ENCODE measurements around the gene GRHL1.

The GRHL1 gene

DNA sequence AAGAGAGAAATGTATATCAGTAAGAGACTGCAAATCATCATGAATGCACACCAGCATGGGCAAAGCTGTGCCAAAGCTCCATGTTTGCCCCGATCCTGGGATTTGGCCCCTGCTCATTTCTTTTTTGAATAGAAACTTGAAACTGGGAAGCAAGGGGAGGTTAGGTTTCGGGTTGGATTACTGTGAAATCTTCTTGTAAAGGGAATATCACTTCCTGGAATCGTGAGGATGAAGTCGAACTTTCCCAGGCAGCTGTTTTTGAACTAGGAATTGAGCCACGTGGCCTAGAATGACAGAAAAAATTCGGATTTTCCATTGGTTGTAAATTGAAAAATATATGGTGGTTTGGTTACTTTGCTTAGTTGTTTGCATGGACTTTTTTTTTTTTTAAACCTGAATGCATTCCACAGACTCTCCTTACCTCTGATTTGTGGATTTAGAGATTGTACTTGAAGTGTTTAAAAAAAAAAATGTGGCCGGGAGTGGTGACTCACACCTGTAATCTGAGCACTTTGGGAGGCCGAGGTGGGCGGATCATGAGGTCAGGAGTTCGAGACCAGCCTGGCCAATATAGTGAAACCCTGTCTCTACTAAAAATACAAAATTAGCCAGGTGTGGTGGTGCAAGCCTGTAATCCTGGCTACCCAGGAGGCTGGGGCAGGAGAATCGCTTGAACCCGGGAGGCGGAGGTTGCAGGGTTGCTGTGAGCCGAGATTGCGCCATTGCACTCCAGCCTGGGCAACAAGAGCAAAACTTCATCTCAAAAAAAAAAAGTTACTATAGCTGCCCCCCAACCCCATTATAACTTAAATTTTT, 32.1 kb downstream of the GRHL1 start:
- Histone ChIP-seq H3K79me2 (ENCODE audit: insufficient read depth, low read length) (no peaks in the 10 kb centered on the region), H2AFZ (ENCODE audit: low read depth, low read length, severe bottlenecking) (no peak overlapping the region), H4K20me1 (ENCODE audit: low read depth, low read length) (no peaks in the 10 kb centered on the region), H3K9me3 (ENCODE audit: insufficient read depth, low read length) (no peaks in the 10 kb centered on the region), H3K9ac (ENCODE audit: low read length) (no peak overlapping the region), H3K36me3 (ENCODE audit: low read length) (no peaks in the 10 kb centered on the region), H3F3A (ENCODE audit: insufficient read depth) (no peaks in the 10 kb centered on the region), H3K4me3 (ENCODE audit: insufficient read depth, low read length, poor library complexity, severe bottlenecking) (no peak overlapping the region), H3K27ac (ENCODE audit: low read depth, low read length) (no peak overlapping the region), H3K27me3 (ENCODE audit: low read length) (no peaks in the 10 kb centered on the region), H3K9me2 (replicated peaks; ENCODE audit: insufficient read depth, low read length) (no peaks in the 10 kb centered on the region), H3K4me2 (ENCODE audit: low read depth, low read length, poor library complexity, severe bottlenecking) (no peak overlapping the region)
- no peak for TF ChIP-seq EZH2phosphoT487 (conservative IDR thresholded peaks at IDR 0.05; ENCODE audit: low read length)

DNA sequence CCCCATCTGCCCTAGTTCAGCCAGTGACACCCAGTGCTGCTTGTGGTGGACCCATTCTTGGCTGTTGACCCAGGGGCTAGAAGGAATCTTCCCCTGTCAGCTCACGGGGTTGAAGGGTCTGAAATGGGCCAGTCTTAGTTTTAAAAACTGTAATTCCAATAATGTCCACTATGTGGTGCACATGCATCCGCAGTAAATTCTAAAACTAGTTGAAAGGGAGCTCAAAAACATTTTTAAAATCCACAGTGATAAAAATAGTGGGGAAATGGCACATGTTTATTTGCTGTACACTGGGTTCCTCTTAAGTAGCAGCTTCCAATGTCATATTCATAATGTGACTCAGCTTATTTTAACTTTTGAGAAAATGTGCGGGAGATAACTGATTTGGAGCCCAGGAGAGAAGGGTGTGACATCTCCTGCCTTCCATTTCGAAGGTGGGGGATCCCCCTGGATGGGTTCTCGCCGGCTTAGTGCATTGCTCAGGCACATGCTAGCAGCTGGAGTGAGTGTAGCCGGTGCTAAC, 32.8 kb downstream of the GRHL1 start:
- no peaks in the 10 kb centered on the region for H3K36me3 ChIP-seq (ENCODE audit: low read length)
- H3K9ac ChIP-seq (ENCODE audit: low read length), result no peak overlapping the region
- H3K9me2 ChIP-seq (replicated peaks; ENCODE audit: insufficient read depth, low read length), result no peaks in the 10 kb centered on the region
- no peak overlapping the region for H2AFZ ChIP-seq (ENCODE audit: low read depth, low read length, severe bottlenecking)
- no peaks in the 10 kb centered on the region for H3K79me2 ChIP-seq (ENCODE audit: insufficient read depth, low read length)
- H3K27me3 ChIP-seq (ENCODE audit: low read length), result no peaks in the 10 kb centered on the region
- no peak overlapping the region for H3K4me3 ChIP-seq (ENCODE audit: insufficient read depth, low read length, poor library complexity, severe bottlenecking)
- no peaks in the 10 kb centered on the region for H3K9me3 ChIP-seq (ENCODE audit: insufficient read depth, low read length)
- H4K20me1 ChIP-seq (ENCODE audit: low read depth, low read length), result no peaks in the 10 kb centered on the region
- no peak overlapping the region for H3K27ac ChIP-seq (ENCODE audit: low read depth, low read length)
- H3K4me2 ChIP-seq (ENCODE audit: low read depth, low read length, poor library complexity, severe bottlenecking), result no peak overlapping the region
- H3F3A ChIP-seq (ENCODE audit: insufficient read depth), result no peaks in the 10 kb centered on the region
- TF ChIP-seq EZH2phosphoT487 (conservative IDR thresholded peaks at IDR 0.05; ENCODE audit: low read length), result no peak
- TF ChIP-seq, protein P1, sequence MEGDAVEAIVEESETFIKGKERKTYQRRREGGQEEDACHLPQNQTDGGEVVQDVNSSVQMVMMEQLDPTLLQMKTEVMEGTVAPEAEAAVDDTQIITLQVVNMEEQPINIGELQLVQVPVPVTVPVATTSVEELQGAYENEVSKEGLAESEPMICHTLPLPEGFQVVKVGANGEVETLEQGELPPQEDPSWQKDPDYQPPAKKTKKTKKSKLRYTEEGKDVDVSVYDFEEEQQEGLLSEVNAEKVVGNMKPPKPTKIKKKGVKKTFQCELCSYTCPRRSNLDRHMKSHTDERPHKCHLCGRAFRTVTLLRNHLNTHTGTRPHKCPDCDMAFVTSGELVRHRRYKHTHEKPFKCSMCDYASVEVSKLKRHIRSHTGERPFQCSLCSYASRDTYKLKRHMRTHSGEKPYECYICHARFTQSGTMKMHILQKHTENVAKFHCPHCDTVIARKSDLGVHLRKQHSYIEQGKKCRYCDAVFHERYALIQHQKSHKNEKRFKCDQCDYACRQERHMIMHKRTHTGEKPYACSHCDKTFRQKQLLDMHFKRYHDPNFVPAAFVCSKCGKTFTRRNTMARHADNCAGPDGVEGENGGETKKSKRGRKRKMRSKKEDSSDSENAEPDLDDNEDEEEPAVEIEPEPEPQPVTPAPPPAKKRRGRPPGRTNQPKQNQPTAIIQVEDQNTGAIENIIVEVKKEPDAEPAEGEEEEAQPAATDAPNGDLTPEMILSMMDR (IDR thresholded peaks at IDR 0.05; ENCODE audit: insufficient read depth, low read length, poor library complexity, severe bottlenecking), result peak; percentile 49

DNA sequence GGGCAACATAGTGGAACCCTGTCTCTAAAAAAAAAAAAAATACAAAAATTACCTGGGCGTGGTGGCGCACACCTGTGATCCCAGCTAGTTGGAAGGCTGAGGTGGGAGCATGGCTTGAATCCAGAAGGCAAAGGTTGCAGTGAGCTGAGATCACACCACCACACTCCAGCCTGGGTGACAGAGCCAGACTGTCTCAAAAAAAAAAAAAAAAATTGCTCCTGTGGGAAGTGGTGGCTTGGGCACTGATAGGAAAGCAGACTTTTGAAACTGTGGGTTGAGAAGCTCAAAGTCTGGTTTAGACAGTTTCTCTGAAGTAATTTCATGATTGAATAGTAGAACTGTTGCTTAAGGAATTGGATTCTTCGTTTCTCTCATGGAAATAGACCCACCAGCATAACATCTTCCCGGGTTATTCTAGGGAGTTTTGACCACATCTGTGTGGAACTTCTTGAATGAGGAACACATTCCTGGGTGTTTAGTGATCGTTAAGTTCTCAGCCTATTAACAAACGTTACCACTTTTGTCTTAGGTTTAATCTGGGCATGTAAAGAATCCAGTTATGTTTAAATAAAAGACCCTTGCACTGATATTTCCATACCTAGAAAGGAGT, 33.5 kb downstream of the GRHL1 start:
- H3K9me3 ChIP-seq (ENCODE audit: insufficient read depth, low read length), result no peaks in the 10 kb centered on the region
- no peaks in the 10 kb centered on the region for H3K27me3 ChIP-seq (ENCODE audit: low read length)
- no peaks in the 10 kb centered on the region for H3K36me3 ChIP-seq (ENCODE audit: low read length)
- H3K79me2 ChIP-seq (ENCODE audit: insufficient read depth, low read length), result no peaks in the 10 kb centered on the region
- TF ChIP-seq, protein P1 (IDR thresholded peaks at IDR 0.05; ENCODE audit: insufficient read depth, low read length, poor library complexity, severe bottlenecking), result no peak
- no peak for TF ChIP-seq EZH2phosphoT487 (conservative IDR thresholded peaks at IDR 0.05; ENCODE audit: low read length)
- no peak overlapping the region for H2AFZ ChIP-seq (ENCODE audit: low read depth, low read length, severe bottlenecking)
- no peaks in the 10 kb centered on the region for H4K20me1 ChIP-seq (ENCODE audit: low read depth, low read length)
- H3F3A ChIP-seq (ENCODE audit: insufficient read depth), result no peaks in the 10 kb centered on the region
- H3K4me3 ChIP-seq (ENCODE audit: insufficient read depth, low read length, poor library complexity, severe bottlenecking), result no peak overlapping the region
- H3K9ac ChIP-seq (ENCODE audit: low read length), result no peak overlapping the region
- H3K27ac ChIP-seq (ENCODE audit: low read depth, low read length), result no peak overlapping the region
- H3K4me2 ChIP-seq (ENCODE audit: low read depth, low read length, poor library complexity, severe bottlenecking), result no peak overlapping the region
- H3K9me2 ChIP-seq (replicated peaks; ENCODE audit: insufficient read depth, low read length), result no peaks in the 10 kb centered on the region

Data from SU-DHL-6 (cell line).